Neural cell (in vitro differentiated cells): ENCODE data around the gene GLB1L3.

ENCODE experiments used
- CTCF ChIP-seq: fragments of 450-650 bp; IDR thresholded peaks from 2 replicates; pipeline ENCODE4 v1.5.1; 2014; ENCODE audit warnings: antibody characterized with exemption, mild to moderate bottlenecking, moderate library complexity; ENCODE audit not compliant: poor library complexity, severe bottlenecking
- EP300 ChIP-seq: fragments of 450-650 bp; conservative IDR thresholded peaks from 2 replicates; pipeline ENCODE4 v1.6.1; 2014; ENCODE audit warnings: antibody characterized with exemption, mild to moderate bottlenecking, moderate library complexity; ENCODE audit not compliant: poor library complexity, severe bottlenecking
- EZH2 ChIP-seq: fragments of 200-600, 300-800 bp; shearing (Covaris generic), sonication (generic); IDR thresholded peaks from 2 replicates; pipeline ENCODE4 v1.6.1; 2014; ENCODE audit warnings: antibody characterized with exemption, low read length, borderline replicate concordance, mild to moderate bottlenecking; ENCODE audit not compliant: insufficient read depth, poor library complexity, severe bottlenecking
- MXI1 ChIP-seq: fragments of 450-650 bp; conservative IDR thresholded peaks from 2 replicates; pipeline ENCODE4 v1.6.1; 2014; ENCODE audit warnings: antibody characterized with exemption, mild to moderate bottlenecking; ENCODE audit not compliant: poor library complexity, severe bottlenecking
- POLR2AphosphoS5 ChIP-seq: IDR thresholded peaks from 2 replicates; pipeline ENCODE4 v1.6.1; 2012
- RAD21 ChIP-seq: fragments of 450-650 bp; conservative IDR thresholded peaks from 2 replicates; pipeline ENCODE4 v1.6.1; 2014; ENCODE audit warnings: antibody characterized with exemption, mild to moderate bottlenecking, moderate library complexity
- SMC3 ChIP-seq: fragments of 450-650 bp; conservative IDR thresholded peaks from 2 replicates; pipeline ENCODE4 v1.6.1; 2014; ENCODE audit warnings: antibody characterized with exemption, mild to moderate bottlenecking, moderate library complexity; ENCODE audit not compliant: poor library complexity
- TAF1 ChIP-seq: IDR thresholded peaks from 2 replicates; pipeline ENCODE4 v1.6.1; 2012; ENCODE audit warnings: low read depth
- TF ChIP-seq, protein P1 (sequence below): IDR thresholded peaks from 2 replicates; pipeline ENCODE4 v1.6.1; 2012; ENCODE audit warnings: borderline replicate concordance

- TF ChIP-seq CTCF = no peak
- TF ChIP-seq, protein P1, sequence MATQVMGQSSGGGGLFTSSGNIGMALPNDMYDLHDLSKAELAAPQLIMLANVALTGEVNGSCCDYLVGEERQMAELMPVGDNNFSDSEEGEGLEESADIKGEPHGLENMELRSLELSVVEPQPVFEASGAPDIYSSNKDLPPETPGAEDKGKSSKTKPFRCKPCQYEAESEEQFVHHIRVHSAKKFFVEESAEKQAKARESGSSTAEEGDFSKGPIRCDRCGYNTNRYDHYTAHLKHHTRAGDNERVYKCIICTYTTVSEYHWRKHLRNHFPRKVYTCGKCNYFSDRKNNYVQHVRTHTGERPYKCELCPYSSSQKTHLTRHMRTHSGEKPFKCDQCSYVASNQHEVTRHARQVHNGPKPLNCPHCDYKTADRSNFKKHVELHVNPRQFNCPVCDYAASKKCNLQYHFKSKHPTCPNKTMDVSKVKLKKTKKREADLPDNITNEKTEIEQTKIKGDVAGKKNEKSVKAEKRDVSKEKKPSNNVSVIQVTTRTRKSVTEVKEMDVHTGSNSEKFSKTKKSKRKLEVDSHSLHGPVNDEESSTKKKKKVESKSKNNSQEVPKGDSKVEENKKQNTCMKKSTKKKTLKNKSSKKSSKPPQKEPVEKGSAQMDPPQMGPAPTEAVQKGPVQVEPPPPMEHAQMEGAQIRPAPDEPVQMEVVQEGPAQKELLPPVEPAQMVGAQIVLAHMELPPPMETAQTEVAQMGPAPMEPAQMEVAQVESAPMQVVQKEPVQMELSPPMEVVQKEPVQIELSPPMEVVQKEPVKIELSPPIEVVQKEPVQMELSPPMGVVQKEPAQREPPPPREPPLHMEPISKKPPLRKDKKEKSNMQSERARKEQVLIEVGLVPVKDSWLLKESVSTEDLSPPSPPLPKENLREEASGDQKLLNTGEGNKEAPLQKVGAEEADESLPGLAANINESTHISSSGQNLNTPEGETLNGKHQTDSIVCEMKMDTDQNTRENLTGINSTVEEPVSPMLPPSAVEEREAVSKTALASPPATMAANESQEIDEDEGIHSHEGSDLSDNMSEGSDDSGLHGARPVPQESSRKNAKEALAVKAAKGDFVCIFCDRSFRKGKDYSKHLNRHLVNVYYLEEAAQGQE = no peak
- TF ChIP-seq SMC3 = no peak
- TF ChIP-seq RAD21 = no peak
- no peak for TF ChIP-seq TAF1
- no peak for TF ChIP-seq POLR2AphosphoS5
- TF ChIP-seq EZH2 = no peak
- TF ChIP-seq EP300 = no peak
- TF ChIP-seq MXI1 = no peak
Measured at GRCh38 chr11:134267461-134267860, 8.7 kb upstream of the GLB1L3 start.
